ENCODE measurements around the gene INAFM1. TPM values are rescaled to one million over a fixed set of nuclear protein-coding genes. Genes with fewer than 3 reads are reported as not detected.
"Not testable (repeated sequence)": the region's sequence is repeated elsewhere in the genome, so short reads cannot be mapped to it uniquely, and the experiment has no call there.

INAFM1 gene
- total RNA-seq, 1 donor from 2014 or later = 5.6 TPM

DNA sequence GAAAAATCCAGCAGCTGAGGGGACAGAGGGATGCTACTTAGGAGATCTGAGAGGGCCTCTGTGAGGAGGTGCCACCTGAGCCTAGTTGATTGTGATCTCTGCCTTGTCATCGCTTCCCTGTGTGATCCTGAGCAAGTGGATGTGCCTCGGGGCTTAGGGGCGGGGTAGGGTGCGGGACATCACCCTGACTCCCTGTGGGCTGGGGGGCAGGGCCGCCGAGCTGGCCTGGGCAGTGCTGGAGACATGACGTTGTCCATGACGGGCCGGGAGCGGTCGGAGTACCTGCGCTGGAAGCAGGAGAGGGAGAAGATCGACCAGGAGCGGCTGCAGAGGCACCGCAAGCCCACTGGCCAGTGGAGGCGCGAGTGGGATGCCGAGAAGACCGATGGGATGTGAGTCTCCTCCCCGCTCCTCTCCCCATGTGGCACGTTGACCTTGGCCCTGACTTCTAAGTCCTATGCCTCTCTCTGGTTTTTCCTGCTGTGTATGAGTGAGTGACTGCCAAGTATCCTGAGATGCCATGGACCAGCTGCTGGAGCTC is 8.2 kb upstream of the INAFM1 start:
- no peak for ATAC-seq
- no peak for DNase-seq (ENCODE audit: low spot score)

DNA sequence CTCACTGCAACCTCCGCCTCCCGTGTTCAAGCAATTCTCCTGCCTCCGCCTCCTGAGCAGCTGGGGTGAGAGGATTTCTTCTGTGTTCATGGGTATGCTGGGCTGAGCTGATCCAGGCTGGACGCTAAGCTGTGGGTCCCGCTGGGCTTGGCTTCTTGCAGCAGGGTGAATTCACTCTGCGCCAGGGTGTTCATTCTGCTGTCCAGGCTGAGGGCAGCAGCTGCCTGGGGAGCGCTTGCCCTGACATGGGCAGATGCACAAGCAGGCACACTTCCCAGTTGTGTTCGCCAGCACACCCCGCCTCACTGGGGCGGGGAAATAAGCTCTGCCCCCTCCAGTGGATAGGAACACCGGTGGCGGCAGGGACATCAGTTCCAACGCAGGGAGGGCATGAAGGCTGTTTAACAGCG is 7.3 kb upstream of the INAFM1 start:
- DNase-seq (ENCODE audit: low spot score) = peak; percentile 82
- ATAC-seq = peak; percentile 94

DNA sequence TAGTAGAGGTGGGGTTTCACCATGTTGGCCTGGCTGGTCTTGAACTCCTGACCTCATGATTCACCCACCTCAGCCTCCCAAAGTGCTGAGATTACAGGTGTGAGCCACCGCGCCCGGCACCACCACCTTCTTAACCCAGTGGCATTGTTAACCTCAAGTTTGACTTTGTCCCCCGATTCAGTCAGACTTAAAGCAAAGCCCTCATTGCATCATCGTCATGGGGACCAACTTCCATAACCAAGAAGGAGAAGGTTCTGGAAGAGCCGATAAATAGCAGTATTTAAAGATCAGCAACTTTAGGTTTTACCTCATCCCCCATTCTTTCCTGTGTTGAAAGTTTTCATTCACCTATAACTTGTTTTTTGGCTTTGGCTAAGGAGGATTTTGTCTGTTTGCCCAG is 6.7 kb upstream of the INAFM1 start:
- no peak for ATAC-seq
- no peak for DNase-seq (ENCODE audit: low spot score)

DNA sequence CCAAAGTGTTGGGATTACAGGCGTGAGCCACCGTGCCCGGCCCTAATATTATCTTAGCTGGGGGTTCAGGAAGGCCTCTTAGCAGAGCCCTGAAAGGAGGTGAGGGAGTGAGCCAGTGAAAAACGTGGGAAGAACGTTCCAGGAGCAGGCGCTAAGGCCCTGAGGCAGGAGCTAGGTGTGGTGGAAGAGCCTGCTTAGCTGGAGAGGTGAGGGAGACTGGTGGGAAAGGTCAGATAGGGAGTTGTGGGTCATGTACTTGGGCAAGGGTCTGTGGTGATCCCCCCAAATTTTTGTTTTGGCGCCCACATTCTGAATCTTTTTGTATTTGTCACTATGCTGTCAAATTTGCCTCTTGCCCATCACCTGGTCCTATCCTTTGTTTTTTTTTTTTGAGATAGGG is 5.1 kb upstream of the INAFM1 start:
- ATAC-seq (no peak), DNase-seq (ENCODE audit: low spot score) (no peak)

DNA sequence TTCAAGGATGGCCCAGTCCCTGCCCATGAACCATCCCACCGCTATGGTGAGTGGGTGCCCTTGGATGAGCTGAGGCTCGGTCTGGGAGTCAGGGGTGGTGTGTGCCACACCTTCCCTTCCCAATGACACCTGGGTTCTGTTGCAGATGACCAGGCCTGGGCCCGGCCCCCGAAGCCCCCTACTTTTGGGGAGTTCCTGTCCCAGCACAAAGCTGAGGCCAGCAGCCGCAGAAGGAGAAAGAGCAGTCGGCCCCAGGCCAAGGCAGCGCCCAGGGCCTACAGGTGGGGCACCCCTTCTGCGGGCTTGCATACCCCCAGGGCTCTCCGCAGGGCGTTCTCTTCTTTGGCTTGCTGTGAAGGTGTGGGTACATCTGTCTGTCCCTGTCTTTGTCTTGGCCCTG is 4.3 kb upstream of the INAFM1 start:
- ATAC-seq = no peak

DNA sequence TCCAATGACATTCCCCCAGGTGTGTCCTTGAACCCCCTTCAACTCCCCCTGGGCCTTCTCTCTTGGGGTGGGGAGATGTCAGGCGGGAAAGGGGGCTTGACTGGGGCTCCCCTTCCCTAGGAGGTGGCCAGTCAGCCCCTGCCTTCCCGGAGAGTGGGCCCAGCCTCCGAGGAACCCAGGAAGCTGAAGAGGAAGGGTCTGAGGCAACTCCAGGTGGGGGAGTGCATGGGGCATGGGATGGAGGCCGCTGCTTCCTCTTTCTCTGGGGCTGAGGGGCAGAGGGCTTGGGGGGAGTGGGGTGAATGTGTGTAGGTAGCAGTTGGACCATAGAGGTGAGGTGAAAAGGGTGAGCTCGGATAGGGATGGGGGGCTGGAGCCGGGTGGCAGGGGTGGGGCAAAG is 2.7 kb upstream of the INAFM1 start:
- DNase-seq (ENCODE audit: low spot score) = no peak
- ATAC-seq = no peak

More for the DNA sequence above, 4.3 kb upstream of the INAFM1 start:
- no peak for DNase-seq (ENCODE audit: low spot score)

DNA sequence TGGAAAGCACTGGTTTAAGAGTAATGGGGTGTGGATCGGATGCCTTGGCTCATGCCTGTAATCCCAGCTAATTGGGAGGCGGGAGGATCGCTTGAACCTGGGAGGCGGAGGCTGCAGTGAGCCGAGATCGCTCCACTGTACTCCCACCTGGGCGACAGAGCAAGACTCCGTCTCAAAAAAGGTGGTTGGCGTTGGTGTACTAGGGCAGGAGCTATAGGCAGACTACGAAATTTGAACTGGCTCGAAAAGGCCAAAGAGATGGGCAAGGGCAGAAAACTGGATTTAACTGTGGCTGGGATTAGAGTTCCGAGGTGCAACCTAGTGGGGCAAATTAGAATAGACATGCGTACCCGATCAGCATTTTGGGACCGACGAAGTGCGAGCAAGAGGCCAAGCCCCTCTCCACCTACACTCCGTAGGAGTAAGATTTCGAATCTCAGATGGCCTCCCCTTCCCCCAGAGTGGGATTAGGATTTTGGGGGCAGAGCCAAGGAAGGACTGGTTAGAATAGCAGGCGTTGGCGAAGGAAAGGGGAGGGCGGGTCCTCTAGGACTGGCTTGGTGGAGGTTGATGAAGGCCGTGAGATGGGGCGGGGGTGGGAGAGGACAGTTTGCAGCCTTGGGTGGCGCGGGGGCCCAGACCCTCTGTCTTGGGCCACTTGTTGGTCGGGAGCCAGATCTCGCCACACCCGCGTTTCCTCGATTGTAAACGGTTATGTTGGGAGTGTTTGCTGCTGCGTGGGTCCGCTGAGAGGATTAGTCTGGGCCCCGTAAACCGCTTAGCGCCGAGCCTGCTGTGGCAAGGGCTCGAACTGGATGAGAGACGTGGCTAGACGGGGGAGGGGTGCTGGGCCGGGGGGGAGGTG is 2.0 kb upstream of the INAFM1 start:
- no peak for DNase-seq (ENCODE audit: low spot score)
- no peak for ATAC-seq

DNA sequence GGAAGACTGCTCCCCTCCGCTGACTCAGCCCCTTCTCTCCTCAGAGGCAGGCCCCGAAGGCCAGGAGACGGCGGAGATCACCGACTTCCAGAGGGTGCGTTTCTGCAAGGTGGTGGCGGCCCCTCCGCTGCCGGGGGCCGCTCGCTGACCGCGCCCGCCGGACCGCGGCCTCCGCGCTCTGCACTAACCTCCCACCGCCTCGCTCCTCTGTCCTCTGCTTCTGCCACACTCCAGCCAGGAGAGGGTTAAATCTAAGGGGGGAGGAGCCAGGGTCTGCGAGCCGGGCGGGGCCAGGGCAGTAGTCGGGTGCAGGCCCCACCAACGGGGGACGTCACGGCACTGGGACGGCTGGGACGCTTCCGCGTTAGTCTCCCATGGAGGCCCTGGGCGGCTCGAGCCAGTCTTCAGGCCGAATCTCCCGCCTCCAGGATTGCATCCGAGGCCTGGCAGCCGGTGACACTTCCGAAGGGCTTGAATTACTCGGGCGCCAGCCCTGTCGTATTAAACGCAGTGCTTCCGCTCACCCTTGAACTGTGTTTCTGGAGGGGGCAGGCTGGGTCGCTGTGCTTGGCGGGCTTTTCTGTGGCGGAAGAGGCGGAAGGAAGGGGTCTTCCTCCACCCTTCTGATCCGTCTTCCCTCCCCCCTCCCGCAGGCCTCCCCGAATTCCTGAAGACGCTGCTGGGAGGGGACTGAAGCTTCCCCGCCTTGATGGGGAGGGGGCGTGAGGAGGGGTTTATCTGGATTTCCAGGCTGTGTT is 1.2 kb upstream of the INAFM1 start:
- ATAC-seq (peak; percentile 79), DNase-seq (ENCODE audit: low spot score) (peak; percentile 91)

DNA sequence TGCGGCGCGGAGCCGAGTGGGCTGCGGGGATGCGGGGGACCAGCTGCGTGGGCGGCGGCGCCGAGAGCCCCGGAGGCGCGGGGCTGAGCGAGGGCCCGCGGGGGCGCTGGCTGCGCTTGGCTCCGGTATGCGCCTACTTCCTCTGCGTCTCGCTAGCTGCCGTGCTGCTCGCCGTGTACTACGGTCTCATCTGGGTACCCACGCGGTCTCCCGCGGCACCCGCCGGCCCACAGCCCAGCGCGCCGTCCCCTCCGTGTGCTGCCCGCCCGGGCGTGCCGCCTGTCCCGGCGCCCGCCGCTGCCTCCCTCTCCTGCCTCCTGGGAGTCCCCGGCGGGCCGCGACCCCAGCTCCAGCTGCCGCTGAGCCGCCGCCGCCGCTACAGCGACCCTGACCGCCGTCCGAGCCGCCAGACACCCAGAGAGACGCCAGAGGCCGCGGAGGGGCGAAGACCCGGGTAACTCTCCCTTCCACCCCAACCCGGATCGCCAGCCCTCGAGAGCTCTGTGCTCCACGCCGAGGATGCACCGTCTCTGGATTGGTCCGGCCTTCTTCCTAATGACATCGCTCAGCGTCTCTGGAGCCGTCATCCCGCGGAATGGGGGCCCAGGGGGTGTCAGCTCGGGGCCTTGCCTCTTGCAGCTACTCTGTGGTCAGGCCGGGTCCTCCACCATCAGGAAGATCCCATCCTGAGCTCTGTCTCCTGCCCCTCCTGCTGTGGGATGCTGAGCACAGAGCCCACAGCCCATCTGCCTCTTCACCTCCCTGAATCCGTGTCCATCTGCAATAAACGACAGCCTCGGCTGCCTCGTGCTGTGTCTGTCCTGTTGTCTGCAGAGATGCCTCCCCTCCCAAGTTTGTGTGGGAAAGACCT is 441 bp downstream of the INAFM1 start:
- DNase-seq (ENCODE audit: low spot score) (no peak), ATAC-seq (no peak)

DNA sequence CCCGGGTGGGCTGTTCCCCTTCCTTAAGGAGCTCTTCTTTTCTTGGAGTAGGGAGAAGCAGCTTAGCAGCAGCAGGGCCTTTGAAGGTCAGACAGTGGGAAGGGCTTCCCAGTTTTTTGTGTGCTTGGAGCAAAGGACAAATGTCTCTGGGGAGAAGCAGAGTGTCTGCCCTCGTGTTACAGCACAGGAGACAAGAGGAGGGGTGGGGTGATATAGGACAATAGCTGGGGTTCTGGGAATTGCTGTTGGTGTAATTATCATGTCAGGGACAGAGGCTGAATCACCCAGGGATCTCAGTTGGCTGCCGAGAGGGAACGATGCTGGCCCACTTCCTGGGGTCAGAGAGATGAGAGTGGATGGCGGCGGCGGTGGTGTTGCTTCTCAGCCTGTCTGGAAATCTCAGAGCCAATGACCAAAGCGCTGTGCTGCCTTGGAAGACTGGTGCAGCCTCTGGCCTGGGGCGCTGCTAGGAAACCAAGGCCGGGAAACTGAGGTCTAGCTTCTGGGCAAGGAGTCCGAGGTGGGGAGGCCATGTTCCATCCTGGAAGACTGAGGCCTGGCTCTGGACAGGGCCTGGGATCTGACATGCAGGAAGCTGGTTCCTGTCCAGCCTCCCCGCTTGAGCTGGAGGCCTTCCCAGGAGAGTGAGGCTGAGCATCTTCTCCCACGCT is 1.2 kb downstream of the INAFM1 start:
- no peak for DNase-seq (ENCODE audit: low spot score)
- ATAC-seq = no peak

DNA sequence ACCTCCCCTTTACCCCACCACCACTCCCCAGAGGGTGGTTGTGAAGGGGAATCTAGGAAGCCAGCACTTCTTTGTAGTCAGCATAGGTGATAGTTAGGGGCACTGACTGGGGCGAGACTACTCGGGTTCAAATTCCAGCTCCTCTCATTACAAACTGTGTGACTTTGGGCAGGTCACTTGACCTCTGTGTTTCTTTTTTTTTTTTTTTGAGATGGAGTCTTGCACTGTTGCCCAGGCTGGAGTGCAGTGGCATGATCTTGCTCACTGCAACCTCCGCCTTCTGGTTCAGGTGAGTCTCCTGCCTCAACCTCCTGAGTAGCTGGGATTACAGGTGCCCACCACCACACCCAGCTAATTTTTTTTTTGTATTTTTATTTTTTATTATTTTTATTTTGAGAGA is 1.8 kb downstream of the INAFM1 start:
- ATAC-seq; DNase-seq (ENCODE audit: low spot score): not testable (repeated sequence)

DNA sequence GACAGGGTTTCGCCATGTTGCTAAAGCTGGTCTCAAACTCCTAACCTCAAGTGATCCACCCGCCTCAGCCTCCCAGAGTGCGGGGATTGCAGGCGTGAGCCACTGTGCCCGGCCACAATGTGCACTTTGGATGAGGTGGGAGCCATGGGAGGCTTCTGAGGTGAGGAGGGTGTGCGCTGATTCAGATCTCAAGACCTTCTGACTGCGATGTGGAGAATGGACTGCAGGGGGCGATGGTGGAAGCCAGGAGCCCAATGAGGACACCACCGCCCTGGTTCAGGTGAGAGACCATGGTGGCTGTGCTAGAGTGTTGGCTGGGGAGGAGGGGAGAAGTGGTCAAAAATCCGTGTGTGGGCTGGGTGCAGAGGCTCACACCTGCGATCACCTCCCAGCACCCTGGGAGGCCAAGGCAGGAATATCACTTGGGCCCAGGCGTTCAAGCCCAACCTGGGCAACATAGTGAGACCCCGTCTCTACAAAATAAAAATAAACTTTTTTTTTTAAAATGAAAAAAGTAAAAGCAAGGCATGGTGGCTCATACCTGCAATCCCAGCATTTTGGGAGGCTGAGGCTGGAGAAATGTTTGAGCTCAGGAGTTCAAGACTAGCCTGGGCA is 5.6 kb downstream of the INAFM1 start:
- DNase-seq (ENCODE audit: low spot score) = no peak
- ATAC-seq = peak; percentile 45

DNA sequence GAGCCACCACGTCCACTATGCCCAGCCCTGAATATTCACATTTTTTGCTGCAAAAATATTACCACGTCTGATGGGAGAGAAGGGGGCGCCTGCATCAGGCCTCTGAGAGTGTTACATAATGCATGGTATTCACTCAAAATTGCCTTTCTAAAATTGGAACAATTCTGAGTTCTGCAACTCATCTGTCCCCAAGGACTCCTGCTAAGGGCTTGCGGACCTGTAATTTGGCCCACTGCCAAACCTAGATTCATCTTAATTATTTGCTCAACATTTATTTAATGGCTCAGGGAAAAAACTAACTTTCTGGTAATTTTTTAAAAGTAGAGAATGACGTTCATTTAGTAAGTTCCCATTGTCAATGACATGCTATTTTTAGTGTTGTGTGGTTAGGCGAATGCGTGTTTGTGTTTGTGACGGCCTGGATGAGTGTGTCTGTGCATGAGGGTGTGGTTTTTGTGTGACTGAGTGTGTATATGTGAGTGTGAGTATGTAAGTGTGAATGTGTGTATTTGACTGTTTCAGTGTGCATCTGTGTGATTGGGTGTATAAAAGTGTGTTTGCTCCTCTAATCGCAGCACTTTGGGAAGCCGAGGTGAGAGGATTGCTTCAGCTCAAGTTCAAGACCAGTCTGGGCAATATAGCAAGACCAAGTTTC is 8.8 kb downstream of the INAFM1 start:
- DNase-seq (ENCODE audit: low spot score) = no peak
- no peak for ATAC-seq

DNA sequence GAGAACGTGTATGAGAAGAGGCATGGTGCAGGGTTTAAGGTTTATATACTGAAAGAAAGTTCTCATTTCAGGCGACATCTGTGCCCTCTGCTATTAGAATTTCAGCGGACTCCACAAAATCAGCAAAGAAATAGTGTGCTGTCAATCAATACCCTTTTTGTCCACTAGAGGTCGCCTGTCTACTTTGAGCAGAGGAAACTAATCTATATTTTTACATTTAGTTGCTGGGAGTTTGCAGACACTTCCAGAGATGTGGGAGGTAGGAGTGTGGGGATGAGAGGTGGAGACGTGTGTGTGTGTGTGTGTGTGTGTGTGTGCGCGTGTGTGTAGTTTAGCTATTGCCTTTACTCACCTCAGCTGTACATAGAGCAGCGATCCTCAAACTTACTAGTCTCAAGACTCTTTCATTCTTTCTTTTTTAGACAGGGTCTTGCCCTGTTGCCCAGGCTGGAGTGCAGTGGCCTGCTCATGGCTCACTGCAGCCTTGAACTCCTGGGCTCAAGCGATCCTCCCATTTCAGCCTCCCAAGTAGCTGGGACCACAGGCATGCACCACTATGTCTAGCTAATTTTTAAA is 9.7 kb downstream of the INAFM1 start:
- ATAC-seq (peak; percentile 83), DNase-seq (ENCODE audit: low spot score) (no peak)

DNA sequence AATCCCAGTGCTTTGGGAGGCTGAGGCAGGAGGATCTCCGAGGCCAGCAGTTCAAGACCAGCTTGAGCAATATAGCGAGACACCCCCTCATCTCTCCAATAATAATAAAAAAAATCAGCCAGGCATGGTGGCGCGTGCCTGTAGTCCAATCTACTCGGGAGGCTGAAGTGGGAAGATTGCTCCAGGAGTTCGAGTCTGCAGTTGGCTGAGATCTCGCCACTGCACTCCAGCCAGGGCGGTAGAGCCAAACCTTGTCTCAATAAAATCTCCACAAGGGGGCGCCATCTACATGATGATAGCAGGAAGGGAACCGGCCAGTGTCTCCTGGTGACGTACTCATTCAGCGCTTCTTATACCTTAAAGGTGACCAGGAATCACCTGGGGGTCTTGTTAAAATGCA is 21.4 kb downstream of the INAFM1 start:
- peak; percentile 75 for DNase-seq (ENCODE audit: low spot score)
- peak; percentile 98 for ATAC-seq

DNA sequence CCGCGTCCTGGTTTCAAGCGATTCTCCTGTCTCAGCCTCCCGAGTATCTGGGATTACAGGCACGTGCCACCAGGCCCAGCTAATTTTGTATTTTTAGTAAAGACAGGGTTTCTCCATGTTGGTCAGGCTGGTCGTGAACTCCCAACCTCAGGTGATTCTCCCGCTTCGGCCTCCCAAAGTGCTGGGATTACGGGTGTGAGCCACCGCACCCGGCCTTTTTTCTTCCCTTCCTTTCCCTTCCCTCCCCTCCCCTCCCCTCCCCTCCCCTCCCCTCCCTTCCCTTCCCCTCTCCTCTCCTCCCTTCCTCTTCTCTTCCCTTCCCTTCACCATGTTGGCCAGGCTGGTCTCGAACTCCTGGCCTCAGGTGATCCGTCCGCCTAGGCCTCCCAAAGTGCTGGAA is 26.2 kb downstream of the INAFM1 start:
- ATAC-seq = not testable (repeated sequence)

DNA sequence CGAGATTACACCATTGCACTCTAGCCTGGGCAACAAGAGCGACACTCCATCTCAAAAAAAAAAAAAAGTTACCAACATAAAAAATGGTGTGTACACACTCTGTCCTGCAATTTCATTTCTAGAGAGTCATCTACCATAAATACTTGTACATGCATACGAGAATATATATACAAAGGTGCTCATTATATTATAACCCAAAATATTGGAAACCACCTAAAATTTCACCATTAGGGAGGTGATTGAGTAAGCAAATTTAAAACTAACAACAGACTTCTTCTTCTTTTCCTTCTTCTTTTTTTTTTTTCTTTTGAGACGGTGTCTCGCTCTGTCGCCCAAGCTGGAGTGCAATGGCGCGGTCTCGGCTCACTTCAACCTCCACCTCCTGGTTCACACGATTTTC is 27.6 kb downstream of the INAFM1 start:
- ATAC-seq (no peak), DNase-seq (ENCODE audit: low spot score) (no peak)

More for the DNA sequence above, 26.2 kb downstream of the INAFM1 start:
- not testable (repeated sequence) for DNase-seq (ENCODE audit: low spot score)

DNA sequence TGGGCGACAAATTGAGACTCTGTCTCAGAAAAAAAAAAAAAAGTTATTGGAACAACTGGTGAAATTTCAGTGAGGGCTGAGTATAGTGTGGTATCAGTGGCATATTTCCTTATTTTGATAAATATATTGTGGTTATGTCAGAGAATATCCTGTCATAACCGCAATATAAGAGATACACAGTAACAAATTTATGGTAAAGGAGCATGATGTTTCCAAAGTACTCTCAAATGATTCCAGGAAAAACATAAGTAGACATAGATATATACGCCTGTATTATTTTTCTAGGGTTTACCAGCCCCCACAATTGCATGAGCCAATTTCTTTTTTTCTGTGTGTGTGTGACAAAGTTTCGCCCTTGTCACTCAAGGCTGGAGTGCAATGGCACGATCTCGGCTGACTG is 29.3 kb downstream of the INAFM1 start:
- ATAC-seq (no peak), DNase-seq (ENCODE audit: low spot score) (no peak)

DNA sequence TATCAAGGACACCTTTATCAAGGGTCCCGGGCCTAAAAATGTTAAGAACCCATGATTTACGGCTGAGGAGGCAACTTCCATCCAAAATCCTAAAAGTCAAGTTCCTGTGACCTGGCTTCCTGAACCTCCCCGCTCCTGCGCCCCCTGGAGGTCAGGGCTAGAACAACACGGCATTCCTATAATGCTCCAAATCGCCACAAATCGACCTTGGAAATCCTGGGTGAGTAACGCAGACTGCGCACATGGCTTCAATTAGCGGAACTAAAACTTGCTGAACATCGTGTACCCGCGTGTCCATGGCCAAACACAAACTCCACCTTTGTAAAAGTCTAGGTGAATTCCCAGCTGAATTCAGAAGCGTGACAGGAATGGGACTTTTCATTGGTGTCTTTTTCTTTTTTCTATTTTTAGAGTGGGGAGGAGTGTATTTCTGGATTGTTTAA is 30.6 kb downstream of the INAFM1 start:
- ATAC-seq = peak; percentile 96
- peak; percentile 82 for DNase-seq (ENCODE audit: low spot score)

Data from left lobe of liver (tissue), 2 donors.